ENCODE data around the gene SYNDIG1L. TPM values are rescaled to one million over a fixed set of nuclear protein-coding genes. Genes with fewer than 3 reads are reported as not detected.
"Not testable (repeated sequence)": the region's sequence is repeated elsewhere in the genome, so short reads cannot be mapped to it uniquely, and the experiment has no call there.

The SYNDIG1L gene
- total RNA-seq, 1 donor from 2014 or later: not detected

- Mint-ChIP-seq H3K9me3 (ENCODE audit: unreplicated experiment) (no peaks in the 10 kb centered on the region), H3K27me3 (ENCODE audit: unreplicated experiment) (peaks cover 68% of the 10 kb centered on the region), H3K27ac (ENCODE audit: unreplicated experiment) (no peak overlapping the region), H3K36me3 (ENCODE audit: unreplicated experiment) (no peaks in the 10 kb centered on the region), H3K4me3 (ENCODE audit: unreplicated experiment) (no peak overlapping the region), H3K4me1 (ENCODE audit: unreplicated experiment) (no peaks in the 10 kb centered on the region)
- no peak for DNase-seq (ENCODE audit: extremely low spot score, unreplicated experiment)
- TF ChIP-seq CTCF (IDR thresholded peaks at IDR 0.05): no peak
Measured at GRCh38 chr14:74389980-74390379, 36.0 kb downstream of the SYNDIG1L start.

GRCh38 chr14:74382231-74382630, 43.8 kb downstream of the SYNDIG1L start:
- Mint-ChIP-seq H3K36me3 (ENCODE audit: unreplicated experiment) (no peaks in the 10 kb centered on the region), H3K9me3 (ENCODE audit: unreplicated experiment) (no peaks in the 10 kb centered on the region), H3K27me3 (ENCODE audit: unreplicated experiment) (peaks cover 46% of the 10 kb centered on the region), H3K4me3 (ENCODE audit: unreplicated experiment) (no peak overlapping the region), H3K27ac (ENCODE audit: unreplicated experiment) (no peak overlapping the region), H3K4me1 (ENCODE audit: unreplicated experiment) (no peaks in the 10 kb centered on the region)
- no peak for DNase-seq (ENCODE audit: extremely low spot score, unreplicated experiment)
- no peak for TF ChIP-seq CTCF (IDR thresholded peaks at IDR 0.05)

- DNase-seq (ENCODE audit: extremely low spot score, unreplicated experiment); H3K36me3 Mint-ChIP-seq (ENCODE audit: unreplicated experiment); H3K27ac Mint-ChIP-seq (ENCODE audit: unreplicated experiment); H3K9me3 Mint-ChIP-seq (ENCODE audit: unreplicated experiment); H3K4me1 Mint-ChIP-seq (ENCODE audit: unreplicated experiment); H3K4me3 Mint-ChIP-seq (ENCODE audit: unreplicated experiment): not testable (repeated sequence)
- peaks cover 41% of the 10 kb centered on the region for H3K27me3 Mint-ChIP-seq (ENCODE audit: unreplicated experiment)
Measured at GRCh38 chr14:74381571-74381970, 44.4 kb downstream of the SYNDIG1L start.

GRCh38 chr14:74380845-74381244, 45.2 kb downstream of the SYNDIG1L start:
- Mint-ChIP-seq H3K36me3 (ENCODE audit: unreplicated experiment) (peaks cover 1% of the 10 kb centered on the region), H3K9me3 (ENCODE audit: unreplicated experiment) (no peaks in the 10 kb centered on the region), H3K4me1 (ENCODE audit: unreplicated experiment) (no peaks in the 10 kb centered on the region), H3K27ac (ENCODE audit: unreplicated experiment) (no peak overlapping the region), H3K27me3 (ENCODE audit: unreplicated experiment) (peaks cover 38% of the 10 kb centered on the region), H3K4me3 (ENCODE audit: unreplicated experiment) (no peak overlapping the region)
- TF ChIP-seq CTCF (IDR thresholded peaks at IDR 0.05): no peak
- no peak for DNase-seq (ENCODE audit: extremely low spot score, unreplicated experiment)

GRCh38 chr14:74380172-74380571, 45.8 kb downstream of the SYNDIG1L start:
- Mint-ChIP-seq H3K4me3 (ENCODE audit: unreplicated experiment) (no peak overlapping the region), H3K27ac (ENCODE audit: unreplicated experiment) (no peak overlapping the region), H3K9me3 (ENCODE audit: unreplicated experiment) (no peaks in the 10 kb centered on the region), H3K4me1 (ENCODE audit: unreplicated experiment) (no peaks in the 10 kb centered on the region), H3K36me3 (ENCODE audit: unreplicated experiment) (peaks cover 1% of the 10 kb centered on the region), H3K27me3 (ENCODE audit: unreplicated experiment) (peaks cover 36% of the 10 kb centered on the region)
- DNase-seq (ENCODE audit: extremely low spot score, unreplicated experiment): no peak
- no peak for TF ChIP-seq CTCF (IDR thresholded peaks at IDR 0.05)

Data from osteocyte (in vitro differentiated cells).